GM12873 (cell line): ENCODE results near the gene ARL2BP.

Experiments
- CTCF ChIP-seq: IDR thresholded peaks from 2 replicates; pipeline ENCODE4 v1.5.1; 2012; ENCODE audit warnings: low read depth, mild to moderate bottlenecking, moderate library complexity, low read length, control low read depth; ENCODE audit not compliant: insufficient read depth; ENCODE audit errors: missing control alignments

Gene ARL2BP

GRCh38 chr16:57300387-57301125 is 55.5 kb downstream of the ARL2BP start:
- peak; percentile 99 for TF ChIP-seq CTCF

GRCh38 chr16:57301126-57301817 is 56.2 kb downstream of the ARL2BP start:
- no peak for TF ChIP-seq CTCF
